Measurements from ENCODE around the gene FKBP11. TPM values are rescaled to one million over a fixed set of nuclear protein-coding genes. Genes with fewer than 3 reads are reported as not detected.

The FKBP11 gene
- total and polyA plus RNA-seq, 2 donors = 8.3 to 36.7 TPM

- no peaks in the 10 kb centered on the region for H3K4me1 ChIP-seq (ENCODE audit: control insufficient read depth in 2 of 2, insufficient read depth in 2 of 2, low read length in 2 of 2)
- H3K27ac ChIP-seq (ENCODE audit: low read depth in 1 of 2, low read length in 1 of 2) = no peak overlapping the region
- no peak for DNase-seq (ENCODE audit: low read depth in 6 of 9, low spot score in 9 of 9)
- H3K9me3 ChIP-seq (ENCODE audit: control insufficient read depth in 2 of 2, insufficient read depth in 1 of 2, low read length in 1 of 2) = no peaks in the 10 kb centered on the region
- peaks cover 8 to 13% of the 10 kb centered on the region in 2 donors for H3K36me3 ChIP-seq (ENCODE audit: control insufficient read depth in 2 of 2, insufficient read depth in 2 of 2, low read length in 1 of 2)
- H3K4me3 ChIP-seq (ENCODE audit: low read length in 2 of 2) = no peak overlapping the region
- H3K27me3 ChIP-seq (ENCODE audit: control insufficient read depth in 2 of 2, insufficient read depth in 1 of 2, low read length in 1 of 2) = no peaks in the 10 kb centered on the region
- WGBS = 96% methylated on average over 6 of the region's 6 CpGs
These were observed 21.7 kb upstream of the FKBP11 start for GRCh38 chr12:48946943-48947342.

DNA sequence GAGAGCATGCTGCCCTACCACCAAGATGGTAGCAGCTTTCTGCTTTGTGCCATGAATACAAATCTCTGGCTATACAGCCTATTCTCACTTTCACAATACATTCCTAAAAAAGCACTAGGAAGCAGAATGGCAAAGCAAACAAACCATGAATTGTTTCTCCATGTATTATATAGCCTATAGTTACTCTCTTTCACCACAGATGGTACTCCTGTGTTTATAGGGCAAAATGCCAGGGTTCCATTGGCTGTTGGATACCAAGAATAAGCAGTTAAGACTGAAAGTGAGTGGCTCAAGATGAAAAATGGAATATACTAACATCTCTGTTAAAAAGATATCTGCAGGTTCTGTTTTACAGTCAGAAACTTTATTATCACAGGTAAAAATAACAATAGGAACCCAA, 20.9 kb upstream of the FKBP11 start:
- Histone ChIP-seq H3K4me3 (ENCODE audit: low read length in 2 of 2) (no peak overlapping the region), H3K9me3 (ENCODE audit: control insufficient read depth in 2 of 2, insufficient read depth in 1 of 2, low read length in 1 of 2) (no peaks in the 10 kb centered on the region), H3K4me1 (ENCODE audit: control insufficient read depth in 2 of 2, insufficient read depth in 2 of 2, low read length in 2 of 2) (no peaks in the 10 kb centered on the region), H3K27ac (ENCODE audit: low read depth in 1 of 2, low read length in 1 of 2) (no peak overlapping the region), H3K36me3 (ENCODE audit: control insufficient read depth in 2 of 2, insufficient read depth in 2 of 2, low read length in 1 of 2) (peaks cover 14 to 18% of the 10 kb centered on the region in 2 donors), H3K27me3 (ENCODE audit: control insufficient read depth in 2 of 2, insufficient read depth in 1 of 2, low read length in 1 of 2) (no peaks in the 10 kb centered on the region)
- no peak for DNase-seq (ENCODE audit: low read depth in 6 of 9, low spot score in 9 of 9)

DNA sequence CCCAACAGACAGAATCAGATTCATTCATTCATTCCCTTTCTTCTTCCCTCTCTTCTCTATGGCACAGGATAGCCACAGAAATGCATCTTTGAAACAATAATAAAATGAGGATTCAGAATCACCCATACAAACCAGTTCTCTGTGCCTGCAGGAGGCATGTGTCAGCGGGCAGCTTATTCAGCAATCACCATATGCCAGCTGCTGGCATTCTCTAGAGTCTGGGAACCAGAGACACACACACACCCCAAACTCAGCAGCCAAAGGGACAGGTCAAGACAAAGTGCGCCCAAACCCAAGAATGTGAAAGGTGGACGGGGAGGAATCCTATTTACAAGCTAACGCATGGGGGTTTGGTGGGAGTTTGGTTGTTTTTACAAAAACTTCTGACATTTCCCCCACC, 17.9 kb upstream of the FKBP11 start:
- Histone ChIP-seq H3K4me3 (ENCODE audit: low read length in 2 of 2) (no peak overlapping the region), H3K27ac (ENCODE audit: low read depth in 1 of 2, low read length in 1 of 2) (no peak overlapping the region), H3K4me1 (ENCODE audit: control insufficient read depth in 2 of 2, insufficient read depth in 2 of 2, low read length in 2 of 2) (no peaks in the 10 kb centered on the region), H3K27me3 (ENCODE audit: control insufficient read depth in 2 of 2, insufficient read depth in 1 of 2, low read length in 1 of 2) (no peaks in the 10 kb centered on the region), H3K9me3 (ENCODE audit: control insufficient read depth in 2 of 2, insufficient read depth in 1 of 2, low read length in 1 of 2) (no peaks in the 10 kb centered on the region), H3K36me3 (ENCODE audit: control insufficient read depth in 2 of 2, insufficient read depth in 2 of 2, low read length in 1 of 2) (peaks cover 35 to 47% of the 10 kb centered on the region in 2 donors)
- DNase-seq (ENCODE audit: low read depth in 6 of 9, low spot score in 9 of 9) = no peak
- WGBS = 94% methylated on average over 4 of the region's 4 CpGs

- no peaks in the 10 kb centered on the region for H3K9me3 ChIP-seq (ENCODE audit: control insufficient read depth in 2 of 2, insufficient read depth in 1 of 2, low read length in 1 of 2)
- DNase-seq (ENCODE audit: low read depth in 6 of 9, low spot score in 9 of 9) = no peak
- no peak overlapping the region for H3K27ac ChIP-seq (ENCODE audit: low read depth in 1 of 2, low read length in 1 of 2)
- no peaks in the 10 kb centered on the region for H3K4me1 ChIP-seq (ENCODE audit: control insufficient read depth in 2 of 2, insufficient read depth in 2 of 2, low read length in 2 of 2)
- H3K36me3 ChIP-seq (ENCODE audit: control insufficient read depth in 2 of 2, insufficient read depth in 2 of 2, low read length in 1 of 2) = peaks cover 57 to 74% of the 10 kb centered on the region in 2 donors
- no peak overlapping the region for H3K4me3 ChIP-seq (ENCODE audit: low read length in 2 of 2)
- H3K27me3 ChIP-seq (ENCODE audit: control insufficient read depth in 2 of 2, insufficient read depth in 1 of 2, low read length in 1 of 2) = no peaks in the 10 kb centered on the region
- WGBS = 62% methylated on average over 3 of the region's 3 CpGs
These were observed 14.9 kb upstream of the FKBP11 start for GRCh38 chr12:48940181-48940580.

DNA sequence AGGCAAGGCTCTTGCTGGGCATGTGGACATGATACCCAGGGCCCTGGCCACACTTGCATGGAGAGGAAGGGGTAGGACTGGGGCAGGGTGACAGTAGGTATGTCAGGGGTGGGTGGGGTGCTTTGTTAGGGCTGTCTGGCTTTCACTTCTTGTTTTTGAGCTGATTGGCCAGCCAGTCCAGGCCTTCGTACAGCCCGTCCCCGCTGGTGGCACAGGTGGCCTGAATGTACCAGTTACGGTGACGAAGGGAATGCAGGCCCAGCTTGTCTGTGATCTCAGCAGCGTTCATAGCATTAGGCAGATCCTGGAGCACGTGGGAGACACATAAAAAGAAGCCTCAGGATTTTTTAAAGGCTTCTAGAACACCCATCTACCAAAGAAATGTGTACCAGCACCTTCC, 13.5 kb upstream of the FKBP11 start:
- no peak overlapping the region for H3K27ac ChIP-seq (ENCODE audit: low read depth in 1 of 2, low read length in 1 of 2)
- H3K4me1 ChIP-seq (ENCODE audit: control insufficient read depth in 2 of 2, insufficient read depth in 2 of 2, low read length in 2 of 2) = peaks cover 8 to 10% of the 10 kb centered on the region in 2 donors
- no peaks in the 10 kb centered on the region for H3K27me3 ChIP-seq (ENCODE audit: control insufficient read depth in 2 of 2, insufficient read depth in 1 of 2, low read length in 1 of 2)
- no peaks in the 10 kb centered on the region for H3K9me3 ChIP-seq (ENCODE audit: control insufficient read depth in 2 of 2, insufficient read depth in 1 of 2, low read length in 1 of 2)
- DNase-seq (ENCODE audit: low read depth in 6 of 9, low spot score in 9 of 9) = no peak
- WGBS = 99% methylated on average over 7 of the region's 7 CpGs
- H3K36me3 ChIP-seq (ENCODE audit: control insufficient read depth in 2 of 2, insufficient read depth in 2 of 2, low read length in 1 of 2) = peaks cover 57 to 79% of the 10 kb centered on the region in 2 donors
- no peak overlapping the region for H3K4me3 ChIP-seq (ENCODE audit: low read length in 2 of 2)

DNA sequence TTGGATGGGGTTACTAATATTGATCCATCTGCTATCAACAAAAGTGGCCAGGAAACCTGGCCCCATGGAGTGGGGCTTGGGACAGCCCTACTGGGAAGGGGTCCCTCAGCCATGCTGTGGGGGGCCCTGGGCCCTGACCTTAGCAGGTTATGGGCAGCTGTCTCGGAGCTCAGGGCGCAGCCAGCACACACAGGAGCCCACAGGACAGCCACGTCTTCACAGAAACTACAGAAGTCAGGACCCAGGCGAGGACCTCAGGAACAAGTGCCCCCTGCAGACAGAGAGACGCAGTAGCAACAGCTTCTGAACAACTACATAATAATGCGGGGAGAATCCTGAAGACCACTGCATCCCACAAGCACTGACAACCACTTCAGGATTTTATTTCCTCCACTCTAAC, 11.9 kb upstream of the FKBP11 start:
- peaks cover 10 to 21% of the 10 kb centered on the region in 2 donors for H3K4me1 ChIP-seq (ENCODE audit: control insufficient read depth in 2 of 2, insufficient read depth in 2 of 2, low read length in 2 of 2)

GRCh38 chr12:48936379-48936979, 11.2 kb upstream of the FKBP11 start:
- Histone ChIP-seq H3K27me3 (ENCODE audit: control insufficient read depth in 2 of 2, insufficient read depth in 1 of 2, low read length in 1 of 2) (no peaks in the 10 kb centered on the region), H3K4me1 (ENCODE audit: control insufficient read depth in 2 of 2, insufficient read depth in 2 of 2, low read length in 2 of 2) (peaks cover 10 to 21% of the 10 kb centered on the region in 2 donors), H3K4me3 (ENCODE audit: low read length in 2 of 2) (no peak overlapping the region), H3K9me3 (ENCODE audit: control insufficient read depth in 2 of 2, insufficient read depth in 1 of 2, low read length in 1 of 2) (no peaks in the 10 kb centered on the region), H3K36me3 (ENCODE audit: control insufficient read depth in 2 of 2, insufficient read depth in 2 of 2, low read length in 1 of 2) (peaks cover 60 to 81% of the 10 kb centered on the region in 2 donors), H3K27ac (ENCODE audit: low read depth in 1 of 2, low read length in 1 of 2) (no peak overlapping the region)
- peak in 6 of 9 donors; percentile 45 to 83 (median 68) for DNase-seq (ENCODE audit: low read depth in 6 of 9, low spot score in 9 of 9)

More for the DNA sequence above, 11.9 kb upstream of the FKBP11 start:
- no peak for DNase-seq (ENCODE audit: low read depth in 6 of 9, low spot score in 9 of 9)
- Histone ChIP-seq H3K4me3 (ENCODE audit: low read length in 2 of 2) (no peak overlapping the region), H3K9me3 (ENCODE audit: control insufficient read depth in 2 of 2, insufficient read depth in 1 of 2, low read length in 1 of 2) (no peaks in the 10 kb centered on the region), H3K36me3 (ENCODE audit: control insufficient read depth in 2 of 2, insufficient read depth in 2 of 2, low read length in 1 of 2) (peaks cover 63 to 84% of the 10 kb centered on the region in 2 donors), H3K27me3 (ENCODE audit: control insufficient read depth in 2 of 2, insufficient read depth in 1 of 2, low read length in 1 of 2) (no peaks in the 10 kb centered on the region), H3K27ac (ENCODE audit: low read depth in 1 of 2, low read length in 1 of 2) (no peak overlapping the region)
- WGBS = 94% methylated on average over 6 of the region's 6 CpGs

- WGBS = 98% methylated on average over 1 of the region's 1 CpG
- Histone ChIP-seq H3K9me3 (ENCODE audit: control insufficient read depth in 2 of 2, insufficient read depth in 1 of 2, low read length in 1 of 2) (no peaks in the 10 kb centered on the region), H3K27me3 (ENCODE audit: control insufficient read depth in 2 of 2, insufficient read depth in 1 of 2, low read length in 1 of 2) (no peaks in the 10 kb centered on the region), H3K4me3 (ENCODE audit: low read length in 2 of 2) (no peak overlapping the region), H3K4me1 (ENCODE audit: control insufficient read depth in 2 of 2, insufficient read depth in 2 of 2, low read length in 2 of 2) (peaks cover 10 to 21% of the 10 kb centered on the region in 2 donors), H3K27ac (ENCODE audit: low read depth in 1 of 2, low read length in 1 of 2) (peak overlapping the region; percentile 88 to 90), H3K36me3 (ENCODE audit: control insufficient read depth in 2 of 2, insufficient read depth in 2 of 2, low read length in 1 of 2) (peaks cover 43 to 77% of the 10 kb centered on the region in 2 donors)
- peak in 3 of 9 donors; percentile 7 to 45 (median 22) for DNase-seq (ENCODE audit: low read depth in 6 of 9, low spot score in 9 of 9)
These were observed 9.0 kb upstream of the FKBP11 start for GRCh38 chr12:48934312-48934706.

DNA sequence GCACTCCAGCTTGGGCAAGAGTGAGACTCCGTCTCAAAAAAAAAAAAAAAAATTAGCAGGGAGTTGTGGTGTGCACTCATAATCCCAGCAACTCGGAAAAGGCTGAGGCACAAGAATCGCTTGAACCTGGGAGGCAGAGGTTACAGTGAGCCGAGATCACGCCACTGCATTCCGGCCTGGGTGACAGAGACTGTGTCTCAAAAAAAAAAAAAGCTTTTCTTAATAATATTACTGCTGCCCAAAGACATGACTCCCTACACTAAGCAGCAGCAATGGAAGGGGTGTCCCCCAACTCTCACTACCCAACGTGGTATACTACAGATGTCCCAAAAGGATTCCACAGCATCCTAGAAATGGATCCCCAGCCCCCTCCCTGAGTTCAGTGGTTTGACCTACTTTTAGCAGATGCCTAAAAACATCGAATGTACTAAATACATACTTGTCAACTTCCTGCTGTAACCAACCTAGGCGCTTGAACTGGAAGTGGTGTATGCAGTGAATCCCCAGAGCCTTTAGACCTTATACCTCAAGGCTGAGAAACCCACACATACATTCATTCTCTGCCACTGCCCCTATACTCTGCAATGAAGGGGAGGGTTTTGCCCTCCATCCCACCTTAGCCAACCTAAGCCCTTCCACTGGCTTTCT, 8.5 kb upstream of the FKBP11 start:
- H3K4me3 ChIP-seq (ENCODE audit: low read length in 2 of 2) = no peak overlapping the region
- 79% methylated on average over 9 of the region's 9 CpGs for WGBS
- H3K36me3 ChIP-seq (ENCODE audit: control insufficient read depth in 2 of 2, insufficient read depth in 2 of 2, low read length in 1 of 2) = peaks cover 39 to 73% of the 10 kb centered on the region in 2 donors

More for the DNA sequence above, 8.5 kb upstream of the FKBP11 start:
- no peaks in the 10 kb centered on the region for H3K9me3 ChIP-seq (ENCODE audit: control insufficient read depth in 2 of 2, insufficient read depth in 1 of 2, low read length in 1 of 2)
- peaks cover 10 to 21% of the 10 kb centered on the region in 2 donors for H3K4me1 ChIP-seq (ENCODE audit: control insufficient read depth in 2 of 2, insufficient read depth in 2 of 2, low read length in 2 of 2)
- peak in 5 of 9 donors; percentile 35 to 71 (median 44) for DNase-seq (ENCODE audit: low read depth in 6 of 9, low spot score in 9 of 9)
- peak overlapping the region; percentile 88 to 90 for H3K27ac ChIP-seq (ENCODE audit: low read depth in 1 of 2, low read length in 1 of 2)
- H3K27me3 ChIP-seq (ENCODE audit: control insufficient read depth in 2 of 2, insufficient read depth in 1 of 2, low read length in 1 of 2) = no peaks in the 10 kb centered on the region

All from thymus (tissue), 11 donors.